SK-N-SH (cell line): ENCODE data around the gene CDK14. TPM values are rescaled to one million over a fixed set of nuclear protein-coding genes. Genes with fewer than 3 reads are reported as not detected.

Experiments used
- CTCF ChIA-PET: fragments of 300-600, 350-600 bp; formaldehyde crosslinking; extraction: SDS; loops from one replicate; lab custom pipeline; 2021; lab: Yijun Ruan, JAX
- POLR2A ChIA-PET: fragments of 350-600 bp; sonication (Branson Sonifier 250); formaldehyde crosslinking; extraction: SDS; loops from one replicate; lab custom pipeline; 2020; ENCODE audit warnings: antibody characterized with exemption, inconsistent platforms; lab: Yijun Ruan, JAX
- DNase-seq: peaks from one replicate; pipeline ENCODE4 v3.0.0; 2012
- H2AFZ ChIP-seq: fragments of 200-600 bp; sonication (generic); 2 replicates; pipeline ENCODE4 v1.8.1; 2016; ENCODE audit warnings: antibody characterized with exemption, mild to moderate bottlenecking, low read depth
- H3F3A ChIP-seq: fragments of 200-600 bp; sonication (generic); replicated peaks from 2 replicates; pipeline ENCODE3; 2016; ENCODE audit warnings: antibody characterized with exemption, mild to moderate bottlenecking; ENCODE audit not compliant: insufficient read depth
- H3K27ac ChIP-seq, 2 experiments: fragments of 200-500 bp in 1 of 2; fragments of 200-600 bp in 1 of 2; sonication (Bioruptor generic) in 1 of 2; sonication (generic), shearing (Covaris generic) in 1 of 2; 2 replicates each; pipeline versions ENCODE4 v1.5.1 to v1.6.1; 2014 to 2016; ENCODE audit warnings: low read depth in 2 of 2, inconsistent platforms in 1 of 2, low read length in 1 of 2, mild to moderate bottlenecking in 1 of 2, mixed read lengths in 1 of 2
- H3K27me3 ChIP-seq: fragments of 200-600 bp; sonication (generic), shearing (Covaris generic); 2 replicates; pipeline ENCODE4 v1.6.1; 2016; ENCODE audit warnings: mixed run types; ENCODE audit not compliant: insufficient read depth
- H3K36me3 ChIP-seq, 2 experiments: fragments of 200-500 bp in 1 of 2; fragments of 200-600 bp in 1 of 2; sonication (Bioruptor generic) in 1 of 2; sonication (generic) in 1 of 2; replicated peaks in 1 of 2; 2 replicates each; pipeline versions ENCODE3 to v1.5.1; 2014 to 2016; ENCODE audit warnings: low read length in 1 of 2, mild to moderate bottlenecking in 1 of 2; ENCODE audit not compliant: insufficient read depth in 2 of 2, control insufficient read depth in 1 of 2
- H3K4me1 ChIP-seq, 2 experiments: fragments of 200-500 bp in 1 of 2; fragments of 200-600 bp in 1 of 2; sonication (Bioruptor generic) in 1 of 2; sonication (generic), shearing (Covaris generic) in 1 of 2; 2 replicates each; pipeline versions ENCODE4 v1.5.1 to v1.6.1; 2014 to 2016; ENCODE audit warnings: low read depth in 1 of 2, low read length in 1 of 2, mixed run types in 1 of 2; ENCODE audit not compliant: insufficient read depth in 2 of 2, control insufficient read depth in 1 of 2
- H3K4me2 ChIP-seq: fragments of 200-600 bp; sonication (generic), shearing (Covaris generic); 2 replicates; pipeline ENCODE4 v1.6.1; 2017; ENCODE audit warnings: mixed run types
- H3K4me3 ChIP-seq, 2 experiments: fragments of 200-500 bp in 1 of 2; fragments of 200-600 bp in 1 of 2; sonication (Bioruptor generic) in 1 of 2; sonication (generic), shearing (Covaris generic) in 1 of 2; 2 replicates each; pipeline versions ENCODE4 v1.5.1 to v1.8.1; 2014 to 2016; ENCODE audit warnings: low read depth in 2 of 2, inconsistent platforms in 1 of 2, low read length in 1 of 2, mild to moderate bottlenecking in 1 of 2, mixed read lengths in 1 of 2, moderate library complexity in 1 of 2
- H3K79me2 ChIP-seq: fragments of 200-600 bp; sonication (generic); 2 replicates; pipeline ENCODE4 v1.8.1; 2017; ENCODE audit warnings: mild to moderate bottlenecking; ENCODE audit not compliant: insufficient read depth
- H3K9ac ChIP-seq: fragments of 200-600 bp; sonication (generic); 2 replicates; pipeline ENCODE4 v1.6.1; 2017; ENCODE audit warnings: mixed run types
- H3K9me2 ChIP-seq: fragments of 200-600 bp; sonication (generic); 2 replicates; pipeline ENCODE4 v1.6.1; 2017; ENCODE audit warnings: mixed run types
- H3K9me3 ChIP-seq: fragments of 200-600 bp; sonication (generic); 2 replicates; pipeline ENCODE4 v1.6.1; 2017; ENCODE audit warnings: mixed run types, mild to moderate bottlenecking, moderate library complexity
- H4K20me1 ChIP-seq: fragments of 200-600 bp; sonication (generic); 2 replicates; pipeline ENCODE4 v1.6.1; 2017; ENCODE audit warnings: mild to moderate bottlenecking, mixed run types; ENCODE audit not compliant: insufficient read depth
- CTCF ChIP-seq: fragments of 200-600 bp; sonication (generic); IDR thresholded peaks from 2 replicates; pipeline ENCODE4 v1.6.1; 2017; ENCODE audit warnings: antibody characterized with exemption, mild to moderate bottlenecking, moderate library complexity
- FOSL2 ChIP-seq: IDR thresholded peaks from 2 replicates; pipeline ENCODE4 v1.4.0; 2012; ENCODE audit warnings: low read depth, mild to moderate bottlenecking, moderate library complexity, borderline replicate concordance
- FOXJ3 ChIP-seq: sonication (generic); formaldehyde crosslinking; IDR thresholded peaks from 2 replicates; pipeline ENCODE4 v1.5.1; 2020; ENCODE audit warnings: mild to moderate bottlenecking, missing genetic modification reagents
- FOXM1 ChIP-seq: IDR thresholded peaks from 2 replicates; pipeline ENCODE4 v1.4.0; 2012; ENCODE audit warnings: low read depth, mild to moderate bottlenecking
- GATA2 ChIP-seq: sonication (generic); formaldehyde crosslinking; IDR thresholded peaks from 2 replicates; pipeline ENCODE4 v1.5.0; 2020; ENCODE audit warnings: mild to moderate bottlenecking, missing genetic modification reagents
- NFIC ChIP-seq: IDR thresholded peaks from 2 replicates; pipeline ENCODE4 v1.4.0; 2012; ENCODE audit warnings: borderline replicate concordance
- REST ChIP-seq: IDR thresholded peaks from 2 replicates; pipeline ENCODE4 v1.6.1; 2012; ENCODE audit warnings: mild to moderate bottlenecking, low read depth, low read length, moderate library complexity
- TCF12 ChIP-seq: IDR thresholded peaks from 2 replicates; pipeline ENCODE4 v1.4.0; 2012
- TEAD4 ChIP-seq: IDR thresholded peaks from 2 replicates; pipeline ENCODE4 v1.4.0; 2012; ENCODE audit warnings: mild to moderate bottlenecking, borderline replicate concordance; ENCODE audit not compliant: insufficient read depth
- ZBTB33 ChIP-seq: IDR thresholded peaks from 2 replicates; pipeline ENCODE4 v1.4.0; 2012; ENCODE audit warnings: low read depth, borderline replicate concordance
- WGBS: methylation state at CpG from one replicate; pipeline ENCODE4 v1.1.6; 2017; ENCODE audit warnings: low lambda C conversion rate; 5-methylcytosine and 5-hydroxymethylcytosine counted together
- polyA plus RNA-seq, 3 experiments: library from polyadenylated mRNA; depleted of rRNA; stranded (reverse); fragments of >200 nt; gene quantifications; 2 replicates each; pipeline ENCODE4 v1.2.3, GENCODE V29; 2012

The CDK14 gene
- polyA plus RNA-seq, 1 of the 3 experiments (the other 2 are of a cell fraction) = 13.9 TPM

GRCh38 chr7:90777465-90777864 is 181.3 kb downstream of the CDK14 start:
- no peak for TF ChIP-seq CTCF
- TF ChIP-seq REST = no peak
- peak; percentile 26; the same call in 1 of the 2 replicates for TF ChIP-seq NFIC
- no peak for TF ChIP-seq FOXM1
- no peak for TF ChIP-seq FOSL2
- peak; percentile 33; the same call in 1 of the 2 replicates for TF ChIP-seq TCF12
- no peak for TF ChIP-seq TEAD4
- Histone ChIP-seq H3K4me3 (no peak overlapping the region), H3K4me1 (peaks cover 3 to 9% of the 10 kb centered on the region in 2 experiments; a peak in 2 of 4 replicates), H3K4me2 (no peak overlapping the region), H3K79me2 (peaks cover 25% of the 10 kb centered on the region), H3K36me3 (peaks cover 0 to 15% of the 10 kb centered on the region in 2 experiments), H3K27ac (no peak overlapping the region), H3F3A (peaks cover 7% of the 10 kb centered on the region), H3K9me2 (no peaks in the 10 kb centered on the region; the same call in 1 of the 2 replicates), H3K27me3 (no peaks in the 10 kb centered on the region), H2AFZ (no peak overlapping the region), H3K9ac (no peak overlapping the region), H4K20me1 (0 out of 2 replicates have a peak, but pooled peaks cover 4% of the 10 kb centered on the region), H3K9me3 (no peaks in the 10 kb centered on the region)
- DNase-seq = no peak
- ChIA-PET POLR2A (no interaction called here), CTCF (interaction anchor here (0.6 to 1.4 kb wide), 3 partner anchors 9 to 211 kb away, joined by 3 to 7 read pairs (median 3); no protein-coding TSS in a partner anchor)
- WGBS = 79% methylated on average over 4 of the region's 4 CpGs

GRCh38 chr7:90777886-90778285 is 181.8 kb downstream of the CDK14 start:
- no peak for DNase-seq
- Histone ChIP-seq H3F3A (peaks cover 7% of the 10 kb centered on the region), H3K4me3 (no peak overlapping the region), H4K20me1 (0 out of 2 replicates have a peak, but pooled peaks cover 4% of the 10 kb centered on the region), H3K9ac (no peak overlapping the region), H3K36me3 (peaks cover 0 to 15% of the 10 kb centered on the region in 2 experiments), H3K27ac (no peak overlapping the region), H3K9me3 (0 out of 2 replicates have a peak, but pooled peaks cover 3% of the 10 kb centered on the region), H2AFZ (no peak overlapping the region), H3K27me3 (no peaks in the 10 kb centered on the region), H3K4me2 (no peak overlapping the region), H3K9me2 (no peaks in the 10 kb centered on the region; the same call in 1 of the 2 replicates), H3K79me2 (peaks cover 27% of the 10 kb centered on the region), H3K4me1 (peaks cover 3 to 9% of the 10 kb centered on the region in 2 experiments; a peak in 2 of 4 replicates)
- TF ChIP-seq ZBTB33 (no peak), FOXJ3 (CRISPR knock-in tag) (no peak), GATA2 (CRISPR knock-in tag) (no peak)
- ChIA-PET POLR2A (no interaction called here), CTCF (interaction anchor here (0.6 to 1.4 kb wide), 3 partner anchors 9 to 210 kb away, joined by 3 read pairs; no protein-coding TSS in a partner anchor)
